ENCODE data around the gene TNFSF11.

TNFSF11 gene

DNA sequence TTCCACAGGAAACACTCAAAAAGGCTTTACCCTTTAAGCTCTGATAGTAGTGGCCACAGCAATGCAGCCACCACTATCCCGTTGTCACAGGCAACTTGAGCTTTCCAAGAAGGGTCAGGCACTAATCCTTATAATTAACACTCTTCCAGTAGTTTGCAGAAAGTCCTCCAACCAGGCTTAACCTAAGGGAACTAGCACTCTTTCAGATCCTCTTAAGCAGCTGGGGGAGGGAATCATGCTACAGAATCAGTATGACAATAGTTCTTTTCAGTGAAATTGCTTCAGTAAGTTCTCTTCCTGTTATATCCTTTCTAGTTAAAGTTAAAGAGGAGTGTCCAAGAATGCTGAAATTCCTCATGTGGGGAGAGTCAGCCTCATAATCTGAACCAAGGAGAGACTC lies 82.2 kb downstream of the TNFSF11 start:
- peak; percentile 38 for DNase-seq

DNA sequence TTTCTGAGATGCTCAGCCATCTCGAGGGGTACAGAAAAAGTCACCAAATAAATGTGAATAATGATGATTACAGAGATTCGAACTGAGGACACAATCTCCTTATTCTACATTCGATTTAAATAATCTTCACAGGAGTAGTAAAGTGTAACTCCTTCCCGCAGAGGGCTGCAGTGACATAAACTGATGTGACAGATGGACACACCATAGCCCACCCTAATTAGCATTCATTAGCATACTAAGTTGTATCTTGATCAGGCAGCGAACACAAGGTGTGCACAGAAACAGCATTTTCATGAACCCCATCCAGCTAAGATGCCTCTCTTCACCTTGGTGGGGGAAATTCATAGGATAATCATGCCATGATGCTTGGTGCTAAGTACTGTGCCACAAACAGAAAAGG lies 83.0 kb downstream of the TNFSF11 start:
- no peak for DNase-seq

All from fibroblast of skin of right quadriceps (primary cell).